ENCODE results near the gene CASP10.
"Not testable (repeated sequence)": the region's sequence is repeated elsewhere in the genome, so short reads cannot be mapped to it uniquely, and the experiment has no call there.

The CASP10 gene

GRCh38 chr2:201138401-201138970, 44.5 kb upstream of the CASP10 start:
- TF ChIP-seq, protein P1, sequence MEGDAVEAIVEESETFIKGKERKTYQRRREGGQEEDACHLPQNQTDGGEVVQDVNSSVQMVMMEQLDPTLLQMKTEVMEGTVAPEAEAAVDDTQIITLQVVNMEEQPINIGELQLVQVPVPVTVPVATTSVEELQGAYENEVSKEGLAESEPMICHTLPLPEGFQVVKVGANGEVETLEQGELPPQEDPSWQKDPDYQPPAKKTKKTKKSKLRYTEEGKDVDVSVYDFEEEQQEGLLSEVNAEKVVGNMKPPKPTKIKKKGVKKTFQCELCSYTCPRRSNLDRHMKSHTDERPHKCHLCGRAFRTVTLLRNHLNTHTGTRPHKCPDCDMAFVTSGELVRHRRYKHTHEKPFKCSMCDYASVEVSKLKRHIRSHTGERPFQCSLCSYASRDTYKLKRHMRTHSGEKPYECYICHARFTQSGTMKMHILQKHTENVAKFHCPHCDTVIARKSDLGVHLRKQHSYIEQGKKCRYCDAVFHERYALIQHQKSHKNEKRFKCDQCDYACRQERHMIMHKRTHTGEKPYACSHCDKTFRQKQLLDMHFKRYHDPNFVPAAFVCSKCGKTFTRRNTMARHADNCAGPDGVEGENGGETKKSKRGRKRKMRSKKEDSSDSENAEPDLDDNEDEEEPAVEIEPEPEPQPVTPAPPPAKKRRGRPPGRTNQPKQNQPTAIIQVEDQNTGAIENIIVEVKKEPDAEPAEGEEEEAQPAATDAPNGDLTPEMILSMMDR (IDR thresholded peaks at IDR 0.05) = no peak
- Histone ChIP-seq H3K4me2 (ENCODE audit: low read length) (no peak overlapping the region), H3K27me3 (ENCODE audit: control insufficient read depth, insufficient read depth, low read length) (no peaks in the 10 kb centered on the region), H3K9me3 (ENCODE audit: control insufficient read depth, low read length) (no peaks in the 10 kb centered on the region), H3K4me1 (no peaks in the 10 kb centered on the region), H3K27ac (no peak overlapping the region), H3K9ac (no peak overlapping the region), H3K4me3 (ENCODE audit: low read depth, low read length) (no peak overlapping the region), H3K36me3 (ENCODE audit: control insufficient read depth, insufficient read depth, low read length) (no peaks in the 10 kb centered on the region), H3K79me2 (peaks cover 5% of the 10 kb centered on the region), H2AFZ (no peak overlapping the region)

- not testable (repeated sequence) for H3K9me3 ChIP-seq (ENCODE audit: control insufficient read depth, low read length); H3K4me1 ChIP-seq; H3K27me3 ChIP-seq (ENCODE audit: control insufficient read depth, insufficient read depth, low read length); H3K79me2 ChIP-seq; H3K4me2 ChIP-seq (ENCODE audit: low read length); H3K4me3 ChIP-seq (ENCODE audit: low read depth, low read length); H3K9ac ChIP-seq; H3K27ac ChIP-seq; H2AFZ ChIP-seq; H3K36me3 ChIP-seq (ENCODE audit: control insufficient read depth, insufficient read depth, low read length)
Observed at GRCh38 chr2:201138986-201139781, 43.8 kb upstream of the CASP10 start.

DNA sequence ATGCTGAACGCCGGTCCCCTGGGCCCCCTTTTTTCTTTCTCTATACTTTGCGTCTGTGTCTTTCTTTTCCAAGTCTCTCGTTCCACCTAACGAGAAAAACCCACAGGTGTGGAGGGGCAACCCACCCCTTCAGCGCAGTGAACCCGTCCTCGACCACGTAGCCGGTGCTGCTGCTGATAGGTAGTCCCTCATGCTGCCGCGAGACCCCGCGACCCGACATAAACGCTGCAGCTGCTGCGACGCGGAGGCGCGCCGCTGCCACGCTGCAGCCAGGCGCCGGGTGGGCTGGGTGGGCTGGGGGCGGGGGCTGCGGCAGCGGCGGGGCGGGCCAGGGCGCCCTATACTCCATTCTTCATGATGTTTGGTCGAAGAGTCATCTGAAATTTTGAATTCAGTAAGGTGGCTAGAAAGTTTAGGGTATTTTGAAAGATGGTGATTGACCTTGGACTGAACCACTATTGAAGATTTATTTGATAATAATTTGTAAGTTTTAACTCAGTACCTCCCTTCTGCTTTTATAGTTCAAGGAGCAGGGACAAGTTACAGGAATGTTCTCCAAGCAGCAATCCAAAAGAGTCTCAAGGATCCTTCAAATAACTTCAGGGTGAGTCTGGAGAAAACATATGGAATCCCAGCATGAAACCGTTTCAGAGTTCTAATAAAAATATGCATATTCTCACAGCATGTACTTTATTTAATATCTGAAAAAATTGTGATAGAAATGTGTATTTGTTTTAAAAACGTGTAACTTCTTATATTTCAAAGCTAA, 42.9 kb upstream of the CASP10 start:
- H3K4me3 ChIP-seq (ENCODE audit: low read depth, low read length) = no peak overlapping the region
- no peaks in the 10 kb centered on the region for H3K36me3 ChIP-seq (ENCODE audit: control insufficient read depth, insufficient read depth, low read length)
- TF ChIP-seq, protein P1 (IDR thresholded peaks at IDR 0.05) = no peak

DNA sequence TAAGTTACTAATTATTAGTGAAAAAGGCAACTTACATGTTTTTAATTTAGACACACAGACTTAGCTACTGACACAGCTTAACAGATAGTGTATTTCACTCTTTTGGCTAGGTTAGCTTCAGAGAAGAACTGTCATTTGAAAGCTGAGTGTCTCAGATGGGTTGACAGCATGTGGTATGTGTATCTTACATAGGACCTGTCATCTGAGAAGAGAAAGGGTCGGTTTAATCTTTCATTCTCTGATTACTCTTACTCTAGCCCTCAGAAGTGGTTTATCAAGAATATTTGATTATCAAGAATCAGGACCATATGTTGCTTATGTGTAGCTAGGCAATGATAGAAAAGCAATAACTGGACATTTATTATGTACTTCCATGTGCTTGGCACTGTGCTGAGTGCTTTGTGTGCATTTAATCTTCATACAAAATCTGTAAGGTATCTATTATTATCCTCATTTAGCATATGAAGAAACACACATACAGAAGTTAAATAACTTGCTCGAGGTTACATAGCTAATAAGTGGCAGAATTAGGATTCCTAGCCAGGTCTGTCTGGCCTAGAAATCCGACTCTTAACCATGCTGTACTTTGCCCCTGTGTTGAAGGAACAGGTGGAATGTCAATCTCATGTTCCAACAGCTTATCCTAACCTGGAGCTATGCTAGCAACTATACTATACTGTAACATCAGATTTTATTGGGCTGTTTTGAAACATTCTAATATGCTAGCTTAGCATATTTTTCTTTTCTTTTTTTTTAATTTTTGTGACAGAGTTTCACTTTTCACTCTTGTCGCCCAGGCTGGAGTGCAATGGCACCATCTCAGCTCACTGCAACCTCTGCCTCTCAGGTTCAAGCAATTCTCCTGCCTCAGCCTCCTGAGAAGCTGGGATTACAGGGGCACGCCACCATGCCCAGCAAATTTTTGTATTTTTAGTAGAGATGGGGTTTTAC, 38.6 kb upstream of the CASP10 start:
- H3K27ac ChIP-seq = no peak overlapping the region
- H3K27me3 ChIP-seq (ENCODE audit: control insufficient read depth, insufficient read depth, low read length) = no peaks in the 10 kb centered on the region
- H3K9ac ChIP-seq = no peak overlapping the region
- TF ChIP-seq, protein P1 (IDR thresholded peaks at IDR 0.05) = no peak
- no peak overlapping the region for H3K4me3 ChIP-seq (ENCODE audit: low read depth, low read length)
- H3K4me1 ChIP-seq = no peaks in the 10 kb centered on the region
- no peaks in the 10 kb centered on the region for H3K36me3 ChIP-seq (ENCODE audit: control insufficient read depth, insufficient read depth, low read length)
- H2AFZ ChIP-seq = no peak overlapping the region
- no peak overlapping the region for H3K4me2 ChIP-seq (ENCODE audit: low read length)
- H3K9me3 ChIP-seq (ENCODE audit: control insufficient read depth, low read length) = no peaks in the 10 kb centered on the region
- no peaks in the 10 kb centered on the region for H3K79me2 ChIP-seq

More for the DNA sequence above, 42.9 kb upstream of the CASP10 start:
- no peaks in the 10 kb centered on the region for H3K4me1 ChIP-seq
- peaks cover 5% of the 10 kb centered on the region for H3K79me2 ChIP-seq
- H3K27ac ChIP-seq = no peak overlapping the region
- H3K4me2 ChIP-seq (ENCODE audit: low read length) = no peak overlapping the region
- H3K9me3 ChIP-seq (ENCODE audit: control insufficient read depth, low read length) = no peaks in the 10 kb centered on the region
- no peaks in the 10 kb centered on the region for H3K27me3 ChIP-seq (ENCODE audit: control insufficient read depth, insufficient read depth, low read length)
- no peak overlapping the region for H2AFZ ChIP-seq
- no peak overlapping the region for H3K9ac ChIP-seq
